ENCODE results near the gene ATXN7.

DNA sequence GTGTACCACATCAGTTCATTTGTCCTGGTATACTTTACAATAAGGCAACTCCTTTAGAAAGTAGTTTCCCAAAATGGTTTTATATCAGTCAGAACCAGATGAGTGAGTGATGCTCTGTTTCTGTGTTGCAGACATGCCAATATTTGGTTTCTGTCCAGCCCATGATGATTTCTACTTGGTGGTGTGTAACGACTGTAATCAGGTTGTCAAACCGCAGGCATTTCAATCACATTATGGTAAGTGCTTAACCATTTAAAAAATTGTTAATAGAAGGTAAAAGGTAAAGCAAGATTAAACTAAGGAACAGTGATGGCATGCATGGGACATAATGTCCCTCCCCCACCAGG is 88.6 kb downstream of the ATXN7 start:
- TF ChIP-seq, protein P1, sequence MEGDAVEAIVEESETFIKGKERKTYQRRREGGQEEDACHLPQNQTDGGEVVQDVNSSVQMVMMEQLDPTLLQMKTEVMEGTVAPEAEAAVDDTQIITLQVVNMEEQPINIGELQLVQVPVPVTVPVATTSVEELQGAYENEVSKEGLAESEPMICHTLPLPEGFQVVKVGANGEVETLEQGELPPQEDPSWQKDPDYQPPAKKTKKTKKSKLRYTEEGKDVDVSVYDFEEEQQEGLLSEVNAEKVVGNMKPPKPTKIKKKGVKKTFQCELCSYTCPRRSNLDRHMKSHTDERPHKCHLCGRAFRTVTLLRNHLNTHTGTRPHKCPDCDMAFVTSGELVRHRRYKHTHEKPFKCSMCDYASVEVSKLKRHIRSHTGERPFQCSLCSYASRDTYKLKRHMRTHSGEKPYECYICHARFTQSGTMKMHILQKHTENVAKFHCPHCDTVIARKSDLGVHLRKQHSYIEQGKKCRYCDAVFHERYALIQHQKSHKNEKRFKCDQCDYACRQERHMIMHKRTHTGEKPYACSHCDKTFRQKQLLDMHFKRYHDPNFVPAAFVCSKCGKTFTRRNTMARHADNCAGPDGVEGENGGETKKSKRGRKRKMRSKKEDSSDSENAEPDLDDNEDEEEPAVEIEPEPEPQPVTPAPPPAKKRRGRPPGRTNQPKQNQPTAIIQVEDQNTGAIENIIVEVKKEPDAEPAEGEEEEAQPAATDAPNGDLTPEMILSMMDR (IDR thresholded peaks at IDR 0.05; ENCODE audit: poor library complexity): no peak
- no peak for TF ChIP-seq EZH2 (IDR thresholded peaks at IDR 0.05; ENCODE audit: borderline replicate concordance)
- TF ChIP-seq EZH2phosphoT487 (IDR thresholded peaks at IDR 0.05; ENCODE audit: low read depth, severe bottlenecking, unreplicated experiment): no peak

Data from hepatocyte (in vitro differentiated cells).